A673 (cell line): Measurements from ENCODE around the gene SYTL3.

Source experiments
- EZH2 ChIP-seq: fragments of 200-600 bp; sonication (generic); IDR thresholded peaks from 2 replicates; pipeline ENCODE4 v1.6.1; 2017; ENCODE audit warnings: borderline replicate concordance, low read depth, mild to moderate bottlenecking, mixed read lengths, antibody characterized with exemption, low read length; ENCODE audit not compliant: poor library complexity, severe bottlenecking
- TF ChIP-seq, protein P1 (sequence below): fragments of 300-800, 200-600 bp; sonication (generic); conservative IDR thresholded peaks from 2 replicates; pipeline ENCODE4 v1.5.1; 2017; ENCODE audit warnings: low read depth, mild to moderate bottlenecking, antibody characterized with exemption, low read length, moderate library complexity, mixed read lengths

GRCh38 chr6:158769771-158770432 lies 120.0 kb downstream of the SYTL3 start:
- TF ChIP-seq EZH2 = no peak
- TF ChIP-seq, protein P1, sequence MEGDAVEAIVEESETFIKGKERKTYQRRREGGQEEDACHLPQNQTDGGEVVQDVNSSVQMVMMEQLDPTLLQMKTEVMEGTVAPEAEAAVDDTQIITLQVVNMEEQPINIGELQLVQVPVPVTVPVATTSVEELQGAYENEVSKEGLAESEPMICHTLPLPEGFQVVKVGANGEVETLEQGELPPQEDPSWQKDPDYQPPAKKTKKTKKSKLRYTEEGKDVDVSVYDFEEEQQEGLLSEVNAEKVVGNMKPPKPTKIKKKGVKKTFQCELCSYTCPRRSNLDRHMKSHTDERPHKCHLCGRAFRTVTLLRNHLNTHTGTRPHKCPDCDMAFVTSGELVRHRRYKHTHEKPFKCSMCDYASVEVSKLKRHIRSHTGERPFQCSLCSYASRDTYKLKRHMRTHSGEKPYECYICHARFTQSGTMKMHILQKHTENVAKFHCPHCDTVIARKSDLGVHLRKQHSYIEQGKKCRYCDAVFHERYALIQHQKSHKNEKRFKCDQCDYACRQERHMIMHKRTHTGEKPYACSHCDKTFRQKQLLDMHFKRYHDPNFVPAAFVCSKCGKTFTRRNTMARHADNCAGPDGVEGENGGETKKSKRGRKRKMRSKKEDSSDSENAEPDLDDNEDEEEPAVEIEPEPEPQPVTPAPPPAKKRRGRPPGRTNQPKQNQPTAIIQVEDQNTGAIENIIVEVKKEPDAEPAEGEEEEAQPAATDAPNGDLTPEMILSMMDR = no peak
